ENCODE measurements around the gene CEP76.

- TF ChIP-seq POLR2A (IDR thresholded peaks at IDR 0.05; ENCODE audit: low read depth, low read length) (no peak), POLR2AphosphoS5 (IDR thresholded peaks at IDR 0.05; ENCODE audit: low read depth, low read length) (no peak), TAF1 (IDR thresholded peaks at IDR 0.05; ENCODE audit: borderline replicate concordance, low read depth, low read length) (no peak)
Observed at GRCh38 chr18:12625241-12625640, 77.3 kb downstream of the CEP76 start.

All from GM12892 (cell line).